Neural progenitor cell (in vitro differentiated cells): ENCODE measurements around the gene CNTNAP4. TPM values are rescaled to one million over a fixed set of nuclear protein-coding genes. Genes with fewer than 3 reads are reported as not detected.

Source experiments
- DNase-seq: peaks from one replicate; pipeline ENCODE4 v3.0.0-alpha.2; 2016; ENCODE audit warnings: low spot score
- H2AFZ ChIP-seq: fragments of 200-600 bp; sonication (generic); replicated peaks from 2 replicates; pipeline ENCODE4 v1.6.1; 2016; ENCODE audit warnings: antibody characterized with exemption
- H3F3A ChIP-seq: fragments of 200-600 bp; sonication (generic); 2 replicates; pipeline ENCODE4 v1.6.1; 2016; ENCODE audit warnings: antibody characterized with exemption, low read depth
- H3K27ac ChIP-seq: fragments of 200-600 bp; sonication (generic); 2 replicates; pipeline ENCODE4 v1.5.1; 2016; ENCODE audit warnings: mild to moderate bottlenecking
- H3K27me3 ChIP-seq: fragments of 200-600 bp; sonication (generic); 2 replicates; pipeline ENCODE4 v1.6.1; 2016; ENCODE audit warnings: mild to moderate bottlenecking, moderate library complexity
- H3K36me3 ChIP-seq: fragments of 200-600 bp; sonication (generic); 2 replicates; pipeline ENCODE4 v1.5.1; 2016
- H3K4me1 ChIP-seq: fragments of 200-600 bp; sonication (generic); 2 replicates; pipeline ENCODE4 v1.6.1; 2016; ENCODE audit warnings: mixed run types
- H3K4me2 ChIP-seq: fragments of 200-600 bp; sonication (generic); 2 replicates; pipeline ENCODE4 v1.6.1; 2016
- H3K4me3 ChIP-seq: fragments of 200-600 bp; sonication (generic); 2 replicates; pipeline ENCODE4 v1.5.1; 2016
- H3K79me2 ChIP-seq: fragments of 200-600 bp; sonication (generic); 2 replicates; pipeline ENCODE4 v1.6.1; 2016; ENCODE audit warnings: low read depth
- H3K9ac ChIP-seq: fragments of 200-600 bp; sonication (generic); 2 replicates; pipeline ENCODE4 v1.6.1; 2016
- H3K9me3 ChIP-seq: fragments of 200-600 bp; sonication (generic); 2 replicates; pipeline ENCODE4 v1.5.1; 2016; ENCODE audit warnings: low read depth
- H4K20me1 ChIP-seq: fragments of 200-600 bp; sonication (generic); 2 replicates; pipeline ENCODE4 v1.6.1; 2016; ENCODE audit warnings: low read depth
- H3K27ac Mint-ChIP-seq: 3 replicates; pipeline ENCODE4 v1.8.0; 2021; ENCODE audit warnings: mixed read lengths
- H3K27me3 Mint-ChIP-seq: 2 replicates; pipeline ENCODE4 v1.8.0; 2022; ENCODE audit warnings: low read depth, mild to moderate bottlenecking, inconsistent platforms, moderate library complexity, mixed read lengths; ENCODE audit not compliant: insufficient read depth
- H3K36me3 Mint-ChIP-seq: 3 replicates; pipeline ENCODE4 v1.8.0; 2021; ENCODE audit warnings: mixed read lengths
- H3K4me1 Mint-ChIP-seq: 3 replicates; pipeline ENCODE4 v1.8.0; 2021; ENCODE audit warnings: mixed read lengths
- H3K4me3 Mint-ChIP-seq: 3 replicates; pipeline ENCODE4 v1.8.0; 2021; ENCODE audit warnings: mild to moderate bottlenecking, moderate library complexity, mixed read lengths
- H3K9me3 Mint-ChIP-seq: 3 replicates; pipeline ENCODE4 v1.8.0; 2020; ENCODE audit warnings: mixed read lengths
- EZH2 ChIP-seq: fragments of 200-600 bp; sonication (generic); IDR thresholded peaks from 2 replicates; pipeline ENCODE4 v1.6.1; 2017; ENCODE audit warnings: antibody characterized with exemption, mild to moderate bottlenecking, moderate library complexity
- EZH2phosphoT487 ChIP-seq: fragments of 200-600 bp; sonication (generic); IDR thresholded peaks from 2 replicates; pipeline ENCODE4 v1.6.1; 2017; ENCODE audit warnings: antibody characterized with exemption
- total RNA-seq: library from RNA; depleted of rRNA; stranded (reverse); fragments of >200 nt; gene quantifications from 2 replicates; pipeline ENCODE4 v1.2.3, GENCODE V29; 2015; ENCODE audit warnings: low replicate concordance
- TF ChIP-seq, protein P1 (sequence below): fragments of 200-600 bp; sonication (generic); IDR thresholded peaks from 2 replicates; pipeline ENCODE4 v1.5.1; 2017; ENCODE audit warnings: antibody characterized with exemption, mild to moderate bottlenecking

The CNTNAP4 gene
- total RNA-seq: 0.41 TPM in 1 of 2 replicates, not detected in the other

DNA sequence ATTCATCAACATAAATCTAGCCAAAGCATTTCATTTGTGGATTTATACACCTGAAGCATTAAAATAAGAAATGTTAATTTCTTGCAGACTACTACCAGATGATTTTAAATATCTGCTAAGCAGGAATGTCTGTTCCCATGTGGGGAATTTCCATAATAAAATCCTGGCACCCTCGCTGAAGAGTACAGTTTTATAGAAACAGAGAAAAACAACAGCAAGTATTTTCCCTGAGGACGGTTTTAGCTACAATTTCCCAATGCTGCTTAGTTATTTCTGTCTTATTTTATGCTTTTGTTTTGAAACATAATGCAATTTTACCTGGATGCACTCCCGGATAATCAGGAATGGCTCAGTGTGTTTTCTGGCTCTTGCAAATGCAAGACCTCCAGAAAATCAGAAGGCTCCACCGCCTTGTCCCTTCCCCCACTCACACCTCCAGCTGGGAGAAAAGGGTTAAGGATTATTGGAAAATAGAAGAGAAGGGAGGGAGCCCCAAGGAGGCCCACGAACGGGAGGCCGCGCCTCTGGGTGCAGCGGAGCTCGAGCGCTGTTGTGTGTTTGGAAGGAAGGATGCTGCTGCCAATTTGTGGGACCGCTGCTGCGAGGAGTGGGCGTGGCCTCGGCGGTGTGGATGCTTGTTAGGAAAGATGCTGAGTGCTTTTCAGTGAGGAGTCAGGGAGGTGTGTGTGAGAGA is at the start of gene CNTNAP4:
TSS of gene CNTNAP4 (plus strand) at position 657 of the 694 bp plus-strand sequence. CDS start 262 bp downstream, outside the sequence.
- Mint-ChIP-seq H3K4me1 (peaks cover 10% of the 10 kb centered on the region), H3K9me3 (no peaks in the 10 kb centered on the region), H3K27ac (no peak within 1 kb of the TSS), H3K4me3 (peak within 1 kb of the TSS; percentile 82), H3K27me3 (peaks cover 3% of the 10 kb centered on the region), H3K36me3 (no peaks in the 10 kb centered on the region)
- Histone ChIP-seq H3K9ac (no peak within 1 kb of the TSS), H3K9me3 (no peaks in the 10 kb centered on the region), H3F3A (peaks cover 5% of the 10 kb centered on the region), H3K4me1 (peaks cover 4% of the 10 kb centered on the region), H3K27me3 (peaks cover 28% of the 10 kb centered on the region), H3K79me2 (no peaks in the 10 kb centered on the region), H3K27ac (no peak within 1 kb of the TSS), H2AFZ (peak within 1 kb of the TSS; percentile 89), H3K4me2 (peak within 1 kb of the TSS; percentile 79), H3K4me3 (peak within 1 kb of the TSS; percentile 42), H4K20me1 (no peaks in the 10 kb centered on the region), H3K36me3 (no peaks in the 10 kb centered on the region)
- DNase-seq: peak; percentile 69
- TF ChIP-seq EZH2phosphoT487: no peak
- no peak for TF ChIP-seq EZH2

DNA sequence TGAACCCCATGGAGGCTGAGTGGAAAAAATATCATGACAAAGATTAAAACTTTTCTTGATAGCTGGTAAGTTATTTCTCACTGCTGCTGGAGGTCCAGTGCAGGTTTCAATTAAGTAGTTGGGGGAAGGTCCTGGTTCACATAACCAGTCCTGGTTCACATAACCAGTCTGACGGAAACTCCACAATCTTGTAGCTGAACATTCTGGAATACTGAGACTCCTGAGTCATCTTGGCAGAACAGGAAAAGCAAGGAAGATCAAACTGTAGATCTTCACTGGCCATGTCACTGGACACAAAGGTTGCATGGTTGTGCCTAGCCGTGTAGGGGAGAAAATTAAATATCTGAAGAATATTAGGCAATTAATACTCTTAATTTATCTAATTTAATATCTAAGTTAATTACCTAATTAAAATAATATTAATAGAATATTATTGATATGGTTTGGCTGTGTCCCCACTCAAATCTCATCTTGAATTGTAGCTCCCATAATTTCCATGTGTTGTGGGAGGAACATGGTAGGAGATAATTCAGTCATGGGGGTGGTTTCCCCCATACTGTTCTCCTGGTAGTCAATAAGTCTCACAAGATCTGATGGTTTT is 48.6 kb upstream of the CNTNAP4 start:
- H3K4me1 Mint-ChIP-seq: no peaks in the 10 kb centered on the region
- no peaks in the 10 kb centered on the region for H3K36me3 ChIP-seq
- H3K4me3 Mint-ChIP-seq: no peak overlapping the region
- no peaks in the 10 kb centered on the region for H3K9me3 ChIP-seq
- H3F3A ChIP-seq: no peaks in the 10 kb centered on the region
- no peak overlapping the region for H3K27ac Mint-ChIP-seq
- TF ChIP-seq, protein P1, sequence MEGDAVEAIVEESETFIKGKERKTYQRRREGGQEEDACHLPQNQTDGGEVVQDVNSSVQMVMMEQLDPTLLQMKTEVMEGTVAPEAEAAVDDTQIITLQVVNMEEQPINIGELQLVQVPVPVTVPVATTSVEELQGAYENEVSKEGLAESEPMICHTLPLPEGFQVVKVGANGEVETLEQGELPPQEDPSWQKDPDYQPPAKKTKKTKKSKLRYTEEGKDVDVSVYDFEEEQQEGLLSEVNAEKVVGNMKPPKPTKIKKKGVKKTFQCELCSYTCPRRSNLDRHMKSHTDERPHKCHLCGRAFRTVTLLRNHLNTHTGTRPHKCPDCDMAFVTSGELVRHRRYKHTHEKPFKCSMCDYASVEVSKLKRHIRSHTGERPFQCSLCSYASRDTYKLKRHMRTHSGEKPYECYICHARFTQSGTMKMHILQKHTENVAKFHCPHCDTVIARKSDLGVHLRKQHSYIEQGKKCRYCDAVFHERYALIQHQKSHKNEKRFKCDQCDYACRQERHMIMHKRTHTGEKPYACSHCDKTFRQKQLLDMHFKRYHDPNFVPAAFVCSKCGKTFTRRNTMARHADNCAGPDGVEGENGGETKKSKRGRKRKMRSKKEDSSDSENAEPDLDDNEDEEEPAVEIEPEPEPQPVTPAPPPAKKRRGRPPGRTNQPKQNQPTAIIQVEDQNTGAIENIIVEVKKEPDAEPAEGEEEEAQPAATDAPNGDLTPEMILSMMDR: no peak
- no peak for TF ChIP-seq EZH2phosphoT487
- TF ChIP-seq EZH2: no peak
- H3K79me2 ChIP-seq: no peaks in the 10 kb centered on the region
- H3K27ac ChIP-seq: no peak overlapping the region
- no peaks in the 10 kb centered on the region for H3K9me3 Mint-ChIP-seq
- H3K4me3 ChIP-seq: no peak overlapping the region
- H3K4me2 ChIP-seq: no peak overlapping the region
- peaks cover 2% of the 10 kb centered on the region for H3K27me3 Mint-ChIP-seq
- no peaks in the 10 kb centered on the region for H3K27me3 ChIP-seq
- no peak overlapping the region for H3K9ac ChIP-seq
- H3K36me3 Mint-ChIP-seq: no peaks in the 10 kb centered on the region
- DNase-seq: no peak
- H2AFZ ChIP-seq: no peak overlapping the region
- H4K20me1 ChIP-seq: no peaks in the 10 kb centered on the region
- no peaks in the 10 kb centered on the region for H3K4me1 ChIP-seq

DNA sequence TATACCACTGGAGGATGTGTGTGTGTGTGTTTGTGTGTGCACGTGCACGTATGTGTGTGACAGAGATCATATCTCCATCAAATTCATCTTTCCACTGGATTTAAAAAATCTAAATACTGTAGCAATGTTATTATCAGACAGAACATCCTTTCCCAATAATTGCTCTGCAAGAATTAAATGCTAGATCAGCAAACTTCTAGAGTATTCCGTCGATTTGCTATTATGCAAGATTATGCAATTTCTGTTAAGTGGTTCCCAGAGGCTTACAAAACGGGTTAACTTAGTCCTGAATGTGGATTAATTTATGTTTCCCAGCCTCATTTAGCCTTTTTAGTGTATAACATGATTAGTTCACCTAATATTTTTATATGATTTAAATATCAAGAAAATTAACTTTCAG is 44.5 kb upstream of the CNTNAP4 start:
- Histone ChIP-seq H3K4me2 (no peak overlapping the region), H3K36me3 (no peaks in the 10 kb centered on the region), H3K4me1 (no peaks in the 10 kb centered on the region), H3K27me3 (no peaks in the 10 kb centered on the region), H3F3A (no peaks in the 10 kb centered on the region), H3K4me3 (no peak overlapping the region), H3K27ac (no peak overlapping the region), H3K9ac (no peak overlapping the region), H3K79me2 (no peaks in the 10 kb centered on the region), H4K20me1 (no peaks in the 10 kb centered on the region), H3K9me3 (no peaks in the 10 kb centered on the region), H2AFZ (no peak overlapping the region)
- Mint-ChIP-seq H3K4me3 (no peak overlapping the region), H3K4me1 (no peaks in the 10 kb centered on the region), H3K27ac (no peak overlapping the region), H3K9me3 (no peaks in the 10 kb centered on the region), H3K27me3 (peaks cover 2% of the 10 kb centered on the region), H3K36me3 (no peaks in the 10 kb centered on the region)
- no peak for DNase-seq
- TF ChIP-seq EZH2phosphoT487: no peak
- TF ChIP-seq, protein P1: no peak
- TF ChIP-seq EZH2: no peak

DNA sequence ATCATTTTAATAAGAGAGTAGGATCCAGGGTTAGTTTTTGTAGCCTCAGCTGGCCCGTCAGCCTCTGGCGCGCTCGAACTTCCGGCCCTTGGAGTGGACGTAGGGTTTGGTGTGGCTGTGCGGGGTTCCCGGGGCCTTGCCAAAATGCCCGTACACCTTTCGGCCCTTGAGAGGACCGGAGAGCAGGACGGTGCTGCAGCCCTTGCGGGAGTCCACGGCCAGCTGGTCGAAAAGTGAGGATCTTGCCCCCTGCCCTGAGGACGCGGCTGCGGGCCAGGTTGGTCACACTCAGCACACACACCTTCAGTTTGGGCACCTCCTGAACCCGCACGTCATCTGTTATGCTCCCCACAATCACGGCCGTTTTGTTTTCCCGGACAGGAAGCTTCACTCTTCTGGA is 42.2 kb upstream of the CNTNAP4 start:
- no peak overlapping the region for H3K4me3 ChIP-seq
- no peak overlapping the region for H3K4me2 ChIP-seq
- H3K27me3 ChIP-seq: no peaks in the 10 kb centered on the region
- H3K4me1 ChIP-seq: no peaks in the 10 kb centered on the region
- H3K9me3 Mint-ChIP-seq: no peaks in the 10 kb centered on the region
- no peak overlapping the region for H3K4me3 Mint-ChIP-seq
- H3K4me1 Mint-ChIP-seq: no peaks in the 10 kb centered on the region
- H3K27me3 Mint-ChIP-seq: peaks cover 4% of the 10 kb centered on the region
- no peak overlapping the region for H3K9ac ChIP-seq
- no peaks in the 10 kb centered on the region for H3K36me3 Mint-ChIP-seq
- no peaks in the 10 kb centered on the region for H3K79me2 ChIP-seq
- no peaks in the 10 kb centered on the region for H4K20me1 ChIP-seq
- DNase-seq: no peak
- H3K27ac ChIP-seq: no peak overlapping the region
- no peak for TF ChIP-seq EZH2phosphoT487
- TF ChIP-seq, protein P1: no peak
- no peak for TF ChIP-seq EZH2
- no peak overlapping the region for H2AFZ ChIP-seq
- H3K36me3 ChIP-seq: no peaks in the 10 kb centered on the region
- H3F3A ChIP-seq: no peaks in the 10 kb centered on the region
- H3K9me3 ChIP-seq: no peaks in the 10 kb centered on the region
- no peak overlapping the region for H3K27ac Mint-ChIP-seq
